GM18517 (cell line): ENCODE measurements around the gene CALML5.
"Not testable (repeated sequence)": the region's sequence is repeated elsewhere in the genome, so short reads cannot be mapped to it uniquely, and the experiment has no call there.

Source experiments
- ATAC-seq: cut with Tn5 transposase; IDR thresholded peaks from one replicate; pipeline ENCODE4 v1.9.1; 2021; ENCODE audit warnings: mild to moderate bottlenecking, moderate library complexity; ENCODE audit not compliant: unreplicated experiment

Gene CALML5

DNA sequence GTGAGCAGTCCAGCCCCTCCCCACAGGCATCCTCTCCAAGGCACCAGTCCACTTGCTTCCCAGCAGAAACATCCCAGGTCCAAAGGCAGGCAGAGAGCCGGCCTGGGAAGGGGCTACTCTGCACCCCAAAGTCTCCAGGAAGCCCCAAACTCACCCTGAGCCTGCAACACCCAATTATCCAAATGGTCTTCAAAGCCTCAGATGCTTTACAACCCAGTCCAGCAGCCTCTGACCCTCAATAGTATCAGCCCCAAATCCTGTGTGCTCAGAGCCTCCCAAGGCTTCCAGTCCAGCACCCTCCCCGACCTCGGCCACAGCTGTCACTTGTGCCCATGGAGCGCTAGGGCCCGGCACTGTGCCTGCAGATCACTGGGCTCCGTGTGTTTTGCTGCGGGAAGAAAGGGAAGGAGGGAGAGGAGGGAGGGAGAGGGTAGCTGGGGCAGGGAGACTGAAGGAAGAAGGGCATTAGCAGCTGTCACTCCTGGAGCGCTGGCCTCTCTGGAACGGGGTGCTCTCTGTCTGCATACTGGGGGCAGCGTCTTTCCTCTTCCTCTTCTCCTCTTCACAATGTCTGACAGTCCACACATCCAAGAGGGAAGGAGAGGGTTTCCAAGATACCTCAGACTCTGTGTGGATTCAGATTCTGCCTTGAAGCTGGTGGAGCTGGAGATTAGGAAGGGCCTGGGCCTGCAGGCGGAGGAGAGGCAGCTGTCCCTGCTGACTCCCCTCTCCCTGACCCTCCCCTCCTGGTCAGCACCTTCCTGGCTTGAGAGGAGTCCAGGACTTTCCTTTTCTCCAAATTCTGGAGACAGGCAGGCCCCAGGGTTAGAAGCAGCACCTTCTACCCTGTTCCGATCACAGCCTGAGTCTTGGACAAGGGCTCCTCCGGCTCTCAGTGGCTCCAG lies 13.2 kb downstream of the CALML5 start:
- no peak for ATAC-seq

DNA sequence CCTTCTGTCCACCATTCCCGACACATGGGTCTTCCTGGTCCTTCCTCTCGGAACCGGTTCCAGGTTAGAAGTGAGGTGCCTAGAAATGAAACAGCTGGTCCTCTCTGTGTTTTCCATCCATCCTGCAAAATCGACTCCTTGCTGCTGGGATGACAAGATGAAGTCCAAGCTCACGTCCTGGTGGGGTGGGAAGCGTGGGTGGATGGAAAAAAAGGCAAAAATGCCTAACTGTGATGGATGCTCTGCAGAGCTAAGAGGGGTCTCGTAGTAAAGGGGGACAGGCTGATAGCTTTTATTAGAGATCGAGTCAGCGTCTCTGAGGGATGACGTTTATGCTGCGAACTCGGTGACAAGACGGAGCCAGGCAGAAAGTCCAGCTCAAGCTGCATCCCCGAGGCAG lies 14.1 kb downstream of the CALML5 start:
- ATAC-seq = no peak

DNA sequence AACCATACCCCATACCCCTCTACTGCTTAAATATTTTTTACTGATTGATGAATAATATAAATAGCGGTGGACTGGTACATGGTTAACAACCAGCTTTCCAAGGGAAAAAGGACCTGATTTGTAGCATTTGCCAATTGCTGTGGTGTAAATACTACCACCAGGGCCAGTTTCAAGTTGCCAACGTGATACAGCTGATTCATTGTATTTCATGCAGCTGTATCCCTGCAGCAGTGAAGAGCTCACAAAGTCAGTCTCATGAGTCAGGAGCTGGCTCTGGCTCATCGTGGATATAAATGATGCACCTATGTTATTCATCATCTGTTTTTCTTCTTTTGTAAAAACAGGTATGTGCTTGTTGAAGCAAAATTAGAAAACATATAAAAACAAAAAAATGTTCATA lies 15.2 kb downstream of the CALML5 start:
- no peak for ATAC-seq

DNA sequence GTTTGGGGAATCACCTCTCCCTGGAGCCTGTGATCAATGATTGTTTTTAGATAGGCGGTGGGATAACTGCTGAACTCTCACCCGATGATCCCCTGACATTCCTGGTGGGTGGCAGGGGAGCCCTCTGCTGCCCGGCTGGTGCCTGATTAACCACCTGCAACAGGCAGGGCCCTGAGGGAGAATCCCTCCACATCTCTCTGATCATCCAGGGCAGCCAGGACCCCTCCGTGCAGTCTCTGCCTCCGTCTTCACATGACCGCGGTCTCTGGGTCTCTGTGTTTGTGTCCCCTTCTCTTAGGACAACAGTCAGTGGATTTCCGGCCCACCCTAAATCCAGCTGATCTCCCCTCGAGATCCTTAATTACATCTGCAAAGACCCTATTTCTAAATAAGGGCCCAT lies 17.4 kb downstream of the CALML5 start:
- ATAC-seq = no peak

DNA sequence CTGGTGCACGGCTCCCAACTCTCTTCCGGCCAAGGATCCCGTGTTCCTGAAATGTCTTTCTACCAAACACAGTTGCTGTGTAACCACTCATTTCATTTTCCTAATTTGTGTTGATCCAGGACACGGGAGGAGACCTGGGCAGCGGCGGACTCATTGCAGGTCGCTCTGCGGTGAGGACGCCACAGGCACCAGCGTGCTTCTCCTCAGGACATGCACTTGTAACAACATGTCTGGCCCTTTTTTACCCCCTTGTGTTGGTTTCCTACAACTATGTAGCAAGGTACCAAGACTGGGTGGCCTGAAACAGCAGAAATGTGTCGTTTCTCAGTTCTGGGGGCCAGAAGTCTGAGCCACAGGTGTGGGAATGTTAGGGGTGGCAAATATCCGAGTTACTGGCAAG lies 18.2 kb downstream of the CALML5 start:
- ATAC-seq = no peak

DNA sequence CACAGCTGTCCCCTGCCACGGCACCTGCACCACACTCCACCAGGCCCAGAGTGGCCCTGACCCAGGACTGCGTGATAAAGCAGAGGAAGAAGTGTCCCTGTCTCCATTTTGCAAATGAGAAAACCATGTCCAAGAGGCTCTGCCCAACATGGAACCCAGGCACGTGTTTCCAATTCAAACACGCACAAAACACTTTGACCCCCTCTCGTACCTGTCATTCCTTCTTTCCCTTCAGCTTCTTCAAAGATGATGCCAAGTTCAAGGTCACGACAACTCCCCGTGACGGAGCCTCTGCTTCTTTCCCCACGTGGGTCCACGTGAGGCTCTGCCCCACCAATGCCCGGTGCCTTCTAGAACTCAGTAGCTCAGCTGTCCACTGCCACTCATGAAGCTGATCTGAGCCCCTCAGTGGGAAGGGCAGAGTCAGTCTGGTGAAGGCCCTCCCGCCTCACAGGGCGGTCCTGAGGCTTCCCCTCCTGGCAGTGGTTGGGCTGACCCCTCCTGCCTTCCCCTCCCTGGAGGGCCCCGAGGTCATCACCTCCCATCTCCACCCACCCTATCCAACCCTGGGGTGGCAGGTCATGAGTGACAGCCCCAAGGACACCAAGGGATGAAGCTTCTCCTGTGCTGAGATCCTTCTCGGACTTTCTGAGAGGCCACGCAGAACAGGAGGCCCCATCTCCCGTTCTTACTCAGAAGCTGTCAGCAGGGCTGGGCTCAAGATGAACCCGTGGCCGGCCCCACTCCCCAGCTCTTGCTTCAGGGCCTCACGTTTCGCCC lies 19.0 kb downstream of the CALML5 start:
- ATAC-seq = no peak

DNA sequence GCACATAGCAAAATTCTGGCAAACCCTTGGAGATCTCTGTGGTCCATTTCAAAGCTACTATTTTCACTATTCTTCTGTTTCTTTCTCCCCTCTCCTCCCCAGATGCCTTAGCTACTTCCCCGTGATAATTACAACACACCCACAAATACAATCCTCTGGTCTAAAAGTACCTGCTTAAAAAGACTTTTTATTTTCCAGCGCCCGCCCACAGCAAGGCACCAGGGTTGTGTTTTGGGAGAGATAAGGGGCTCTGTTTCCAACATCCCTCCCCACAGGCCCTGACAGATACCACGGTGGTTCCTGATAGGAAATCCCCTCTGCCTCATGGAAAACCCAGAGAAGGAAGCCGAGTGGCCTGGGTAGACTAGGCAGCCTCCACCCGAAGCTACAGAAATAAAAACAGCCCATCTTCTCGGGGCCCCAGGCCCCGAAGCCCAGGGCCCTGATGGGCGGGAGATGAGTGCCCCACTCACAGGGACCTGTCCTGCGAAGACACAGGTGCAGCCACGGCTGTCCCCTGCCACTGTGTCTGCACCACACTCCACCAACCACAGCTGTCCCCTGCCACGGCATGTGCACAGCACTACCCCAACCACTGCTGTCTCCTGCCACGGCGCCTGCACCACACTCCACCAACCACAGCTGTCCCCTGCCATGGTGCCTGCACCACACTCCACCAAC lies 19.7 kb downstream of the CALML5 start:
- ATAC-seq = no peak

DNA sequence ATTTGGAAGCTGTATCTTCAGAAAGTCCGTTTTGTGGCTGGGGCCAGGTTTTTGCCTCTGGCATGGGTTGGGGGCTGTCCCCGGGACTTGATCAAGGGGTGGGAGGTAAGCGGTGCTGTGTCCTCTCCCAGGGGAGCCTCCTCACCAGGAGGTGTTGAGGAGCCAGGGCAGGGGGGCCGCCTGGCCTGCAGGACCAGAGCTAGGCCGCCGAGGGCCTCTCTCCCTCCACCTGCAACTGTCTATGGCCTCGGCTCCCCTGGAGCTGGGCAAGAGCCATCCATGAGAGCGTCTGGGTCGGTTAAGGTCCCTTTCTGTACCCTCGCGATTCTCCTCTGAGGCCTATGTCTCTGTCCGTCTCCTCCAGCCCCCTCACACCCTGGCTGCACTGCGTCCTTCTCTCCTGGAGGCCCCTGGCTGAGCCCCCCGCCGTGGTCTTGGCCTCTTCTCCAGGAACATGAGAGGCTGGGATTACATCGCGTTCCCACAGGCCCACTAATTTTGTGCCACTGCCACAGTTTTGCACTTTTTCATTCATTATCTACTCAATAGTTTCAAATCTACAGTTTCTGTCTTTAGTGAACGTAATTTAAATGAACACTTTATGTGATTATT lies 20.6 kb downstream of the CALML5 start:
- ATAC-seq = no peak

DNA sequence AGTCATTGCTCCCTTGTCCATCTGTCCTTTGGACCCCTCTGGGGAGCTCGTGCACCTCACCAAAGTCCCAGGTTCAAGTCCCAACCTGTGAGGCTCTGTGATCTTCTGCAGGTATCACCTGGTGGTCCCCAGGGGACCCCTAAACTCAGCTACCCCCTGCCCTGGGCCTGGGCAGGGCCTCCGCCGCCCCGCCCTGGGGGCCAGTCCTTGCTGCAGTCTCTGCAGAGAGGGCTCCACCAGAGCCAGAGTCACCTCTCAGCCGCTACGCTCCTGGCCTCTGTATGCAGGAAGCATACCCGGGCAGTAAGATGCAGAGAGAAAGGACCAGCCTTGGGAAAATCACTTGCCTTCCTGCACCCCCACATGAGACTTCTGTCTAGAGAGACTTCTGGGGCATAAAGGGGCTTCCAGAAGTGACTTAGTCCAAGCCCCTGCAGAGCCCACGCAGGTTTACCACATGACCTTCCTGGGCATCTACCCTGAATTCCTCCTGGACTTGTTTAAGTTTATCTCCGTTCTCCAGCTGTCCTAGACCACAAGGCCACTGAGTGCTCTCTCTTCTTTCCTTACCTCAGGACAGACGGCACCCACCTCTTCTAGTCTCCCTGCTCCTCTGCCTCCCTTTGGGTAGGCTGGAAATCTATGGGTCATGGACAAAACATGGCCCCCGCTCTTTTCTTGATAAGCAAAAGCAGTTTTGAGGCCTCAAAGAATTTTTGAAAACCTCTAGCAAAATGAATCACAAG lies 21.2 kb downstream of the CALML5 start:
- ATAC-seq = no peak

DNA sequence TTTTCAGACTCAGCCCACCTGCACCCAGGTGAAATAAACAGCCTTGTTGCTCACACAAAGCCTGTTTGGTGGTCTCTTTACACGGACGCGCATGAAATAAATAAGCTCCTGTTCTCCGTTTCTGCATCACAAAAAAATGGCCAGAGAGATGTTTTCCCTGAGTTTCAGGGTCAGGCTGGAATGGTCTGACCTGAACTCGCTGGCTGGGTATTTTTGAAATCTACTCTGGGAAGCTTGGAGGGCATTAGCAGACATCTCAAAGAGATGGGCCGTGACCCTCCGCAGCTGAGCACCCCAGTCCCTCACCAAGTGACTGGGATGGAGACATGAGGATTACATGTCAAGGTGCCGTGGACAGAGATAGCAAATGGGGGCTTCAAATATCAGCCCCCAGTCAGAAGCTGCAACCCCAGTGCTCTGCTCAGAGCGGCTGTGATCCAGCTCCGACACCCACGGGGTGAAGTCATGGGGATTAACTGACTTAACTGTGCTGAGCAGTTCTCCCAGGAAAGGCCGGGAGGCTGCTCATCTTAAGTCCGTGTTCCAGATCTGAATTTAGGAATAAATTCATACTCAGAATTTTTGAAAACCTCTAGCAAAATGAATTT lies 22.3 kb downstream of the CALML5 start:
- no peak for ATAC-seq

DNA sequence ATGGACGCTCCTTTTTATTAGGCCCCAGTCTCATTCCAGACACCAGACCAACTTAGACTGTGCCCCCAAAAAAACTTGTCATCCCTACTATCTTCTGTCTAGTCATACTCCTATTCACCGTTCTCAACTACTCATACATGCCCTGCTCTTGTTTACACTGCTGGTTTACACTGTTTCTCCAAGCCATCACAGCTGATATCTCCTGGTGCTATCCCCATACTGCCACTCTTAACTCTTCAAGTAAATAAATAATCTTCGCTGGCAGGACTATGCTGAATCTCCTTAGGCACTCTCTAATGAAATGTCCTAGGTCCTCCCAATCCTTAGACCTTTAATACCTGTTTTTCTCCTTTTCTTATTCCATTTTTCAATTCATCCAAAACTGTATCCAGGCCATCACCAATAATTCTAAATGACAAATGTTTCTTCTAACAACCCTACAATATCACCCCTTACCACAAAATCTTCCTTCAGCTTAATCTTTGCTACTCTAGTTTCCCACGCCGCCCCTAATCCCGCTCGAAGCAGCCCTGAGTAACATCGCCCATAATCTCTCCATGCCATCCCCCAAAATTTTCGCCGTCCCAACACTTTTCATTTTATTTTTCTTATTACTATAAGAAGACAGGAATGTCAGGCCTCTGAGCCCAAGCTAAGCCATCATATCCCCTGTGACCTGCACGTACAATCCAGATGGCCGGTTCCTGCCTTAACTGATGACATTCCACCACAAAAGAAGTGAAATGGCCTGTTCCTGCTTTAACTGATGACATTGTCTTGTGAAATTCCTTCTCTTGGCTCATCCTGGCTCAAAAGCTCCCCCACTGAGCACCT lies 23.2 kb downstream of the CALML5 start:
- ATAC-seq = not testable (repeated sequence)

DNA sequence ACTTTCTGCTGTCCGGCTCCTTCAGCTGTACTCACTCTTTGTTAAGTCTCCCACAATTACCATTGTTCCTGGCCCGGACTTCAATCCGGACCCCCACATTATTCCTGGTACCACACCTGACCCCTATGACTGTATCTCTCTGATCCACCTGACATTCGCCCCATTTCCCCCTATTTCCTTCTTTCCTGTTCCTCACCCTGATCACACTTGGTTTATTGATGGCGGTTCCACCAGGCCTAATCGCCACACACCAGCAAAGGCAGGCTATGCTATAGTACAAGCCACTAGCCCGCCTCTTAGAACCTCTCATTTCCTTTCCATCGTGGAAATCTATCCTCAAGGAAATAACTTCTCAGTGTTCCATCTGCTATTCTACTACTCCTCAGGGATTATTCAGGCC lies 24.3 kb downstream of the CALML5 start:
- not testable (repeated sequence) for ATAC-seq

DNA sequence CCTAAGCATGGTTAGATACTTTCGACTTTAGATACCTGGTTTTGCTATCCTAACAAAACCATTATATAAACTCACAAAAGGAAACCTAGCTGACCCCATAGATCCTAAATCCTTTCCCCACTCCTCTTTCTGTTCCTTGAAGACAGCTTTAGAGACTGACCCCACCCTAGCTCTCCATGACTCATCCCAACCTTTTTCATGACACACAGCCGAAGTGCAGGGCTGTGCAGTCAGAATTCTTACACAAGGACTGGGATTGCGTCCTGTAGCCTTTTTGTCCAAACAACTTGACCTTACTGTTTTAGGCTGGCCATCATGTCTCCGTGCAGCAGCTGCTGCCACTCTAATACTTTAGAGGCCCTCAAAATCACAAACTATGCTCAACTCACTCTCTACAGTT lies 24.7 kb downstream of the CALML5 start:
- not testable (repeated sequence) for ATAC-seq

DNA sequence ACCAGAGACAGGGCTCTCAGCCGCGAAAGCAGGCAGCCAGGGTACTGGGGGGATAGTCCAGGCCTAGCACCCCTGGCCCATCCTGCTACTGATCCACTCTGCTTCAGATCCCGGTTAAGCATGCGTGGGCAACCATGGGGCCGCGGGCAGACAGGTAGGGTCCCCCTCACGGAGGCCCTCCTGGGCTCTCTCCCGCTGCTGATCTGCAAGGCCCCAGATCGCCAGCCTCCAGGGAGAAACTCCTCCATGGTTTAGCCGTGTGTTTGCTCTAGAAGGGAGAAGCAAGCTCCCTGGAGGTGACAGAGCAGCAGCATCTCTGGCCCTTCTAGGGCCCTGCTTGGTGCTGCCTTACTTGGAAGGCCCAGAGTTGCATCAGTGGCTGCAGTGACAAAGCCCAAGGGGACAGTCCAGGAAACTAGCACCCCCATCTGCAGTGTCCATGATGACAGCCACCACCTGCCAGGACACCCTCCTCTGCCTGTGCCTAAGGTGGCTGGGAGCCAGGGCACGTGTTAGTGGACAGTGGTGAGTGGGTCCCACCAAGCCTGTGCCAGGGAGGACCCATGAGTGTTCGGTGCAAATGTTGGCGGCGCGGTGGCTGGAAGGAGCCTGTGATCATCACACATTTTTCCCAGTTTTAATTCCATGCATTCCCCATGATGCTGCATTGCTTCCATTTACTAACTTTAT lies 29.2 kb downstream of the CALML5 start:
- ATAC-seq = no peak

DNA sequence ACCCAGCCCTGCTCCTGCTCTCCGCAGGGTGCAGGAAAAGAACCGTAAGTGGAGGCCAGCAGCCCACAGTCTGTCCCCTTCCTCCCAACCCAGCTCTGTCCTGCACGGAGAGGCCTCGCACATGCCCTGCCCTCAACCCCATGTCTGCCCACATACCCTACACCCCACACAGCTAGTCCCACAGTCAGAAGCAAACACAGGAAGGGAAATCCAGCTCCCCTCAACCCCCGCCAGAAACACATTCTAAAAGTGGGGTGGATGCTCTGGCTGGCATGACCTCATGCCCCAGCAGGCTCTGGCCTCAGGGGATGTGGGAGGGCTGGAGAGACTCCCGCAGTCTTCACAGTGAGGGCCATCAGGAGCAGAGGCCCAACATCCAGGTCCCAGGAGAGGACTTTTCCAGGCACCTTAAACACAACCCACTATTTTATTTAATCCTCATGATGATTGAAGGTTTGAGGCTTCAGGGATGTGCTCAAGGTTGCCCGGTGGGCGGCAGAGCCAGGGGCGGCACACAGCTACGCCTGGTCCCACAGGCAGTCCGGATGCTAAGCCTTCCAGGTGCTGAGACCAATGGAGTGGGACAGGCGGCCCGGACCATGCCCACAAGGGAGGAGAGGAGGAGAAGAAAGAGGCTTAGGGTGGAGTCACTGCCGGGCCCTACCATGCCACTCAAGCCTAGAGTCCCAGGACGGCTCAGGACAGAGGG lies 29.9 kb downstream of the CALML5 start:
- ATAC-seq = no peak

DNA sequence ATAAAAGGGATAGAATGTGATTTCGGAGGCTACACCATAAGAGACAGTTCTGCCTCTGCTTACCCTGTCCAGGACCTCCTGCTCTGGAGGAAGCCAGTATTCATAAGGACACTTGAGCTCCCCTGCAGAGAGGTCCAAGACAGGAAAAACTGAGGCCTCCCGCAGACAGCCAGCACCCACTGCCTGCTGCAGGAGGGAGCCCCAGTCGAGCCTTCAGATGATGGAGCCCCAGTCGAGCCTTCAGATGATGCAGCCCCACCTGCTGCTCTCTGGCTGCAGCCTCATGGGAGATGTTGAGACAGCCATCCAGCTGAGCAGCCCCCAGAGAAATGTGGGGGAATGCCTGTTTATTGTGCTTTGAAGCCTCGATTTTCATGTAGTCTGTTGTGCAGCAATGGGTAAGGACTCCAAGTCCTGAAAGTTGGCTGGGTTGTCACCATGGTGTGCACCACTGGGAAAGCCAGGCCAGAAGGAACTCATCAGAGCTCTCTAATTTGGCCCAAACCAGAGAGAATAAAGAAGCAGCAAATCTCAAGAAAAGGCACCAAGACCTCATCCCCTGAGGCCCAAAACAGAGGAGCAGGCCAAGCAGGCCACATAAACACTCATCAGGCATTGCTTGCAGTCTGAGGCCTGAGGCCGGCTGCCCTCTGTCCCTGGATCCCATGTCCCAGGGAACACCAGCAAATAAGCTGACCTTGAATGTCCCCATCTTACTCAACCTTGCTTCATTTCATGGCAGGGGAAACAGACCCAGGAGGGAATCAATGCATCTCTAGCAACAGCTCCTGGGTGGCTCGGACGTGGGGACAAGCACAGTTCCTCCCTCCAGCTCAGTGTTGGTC lies 30.9 kb downstream of the CALML5 start:
- no peak for ATAC-seq

DNA sequence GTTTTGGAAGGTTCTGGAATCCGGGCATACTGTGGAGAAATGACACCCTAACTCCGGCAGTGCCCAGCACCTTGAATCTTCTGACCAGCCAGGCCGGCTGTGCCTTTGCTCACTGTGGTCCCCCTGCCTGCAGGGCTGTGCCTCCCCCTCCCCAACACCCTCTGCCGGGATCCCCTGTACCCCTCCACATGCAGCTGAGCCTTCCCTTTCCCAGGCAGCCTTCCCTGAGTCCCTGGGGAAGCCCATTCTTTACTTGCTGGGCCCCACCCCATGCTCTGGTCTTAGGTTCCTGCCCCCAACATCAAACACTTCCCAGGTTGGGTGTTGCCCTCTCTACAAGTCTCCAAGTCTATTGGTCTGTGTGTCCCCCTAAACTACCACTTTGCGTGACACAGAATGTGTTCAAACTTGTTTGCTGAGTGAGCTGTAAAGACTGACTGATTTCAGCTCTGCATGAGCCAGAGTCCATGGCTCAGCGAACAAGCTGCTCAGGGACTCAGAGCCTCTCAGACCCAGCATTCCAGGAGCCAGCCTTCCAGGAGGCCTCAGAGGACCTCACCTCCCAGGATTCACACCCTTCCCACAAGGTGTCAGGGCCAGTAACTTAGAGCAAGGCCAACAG lies 31.6 kb downstream of the CALML5 start:
- ATAC-seq = no peak
